Testis (tissue), 3 donors: ENCODE data around the gene EEF1AKMT2. TPM values are rescaled to one million over a fixed set of nuclear protein-coding genes. Genes with fewer than 3 reads are reported as not detected.

Source experiments
- DNase-seq: peaks from one replicate; pipeline ENCODE4 v3.0.0-alpha.2; 2019
- H3K27ac ChIP-seq, 2 donors: fragments of 200-600 bp; sonication (generic); one replicate each; pipeline ENCODE4 v1.5.1; 2019
- H3K27me3 ChIP-seq: fragments of 200-600 bp; sonication (generic); one replicate; pipeline ENCODE4 v1.5.1; 2019
- H3K36me3 ChIP-seq: fragments of 200-600 bp; sonication (generic); one replicate; pipeline ENCODE4 v1.5.1; 2017; ENCODE audit warnings: low read depth; ENCODE audit errors: missing control alignments
- H3K4me1 ChIP-seq: fragments of 200-600 bp; sonication (generic); one replicate; pipeline ENCODE4 v1.5.1; 2019
- H3K4me3 ChIP-seq, 2 donors: fragments of 200-600 bp; sonication (generic); one replicate each; pipeline ENCODE4 v1.5.1; 2017 to 2019
- H3K9me3 ChIP-seq: fragments of 200-600 bp; sonication (generic); one replicate; pipeline ENCODE4 v1.5.1; 2017
- CTCF ChIP-seq, 3 experiments: fragments of 450-650 bp in 2 of 3; fragments of 200-600 bp in 1 of 3; sonication (generic) in 1 of 3; IDR thresholded peaks; one replicate each; pipeline ENCODE4 v1.5.1; 2016 to 2019; ENCODE audit warnings: antibody characterized with exemption in 3 of 3, mild to moderate bottlenecking in 2 of 3, moderate library complexity in 1 of 3
- POLR2A ChIP-seq: fragments of 450-650 bp; IDR thresholded peaks from one replicate; pipeline ENCODE4 v1.6.1; 2017; ENCODE audit warnings: antibody characterized with exemption, mild to moderate bottlenecking, moderate library complexity
- WGBS, 2 donors: methylation state at CpG; one replicate each; pipeline ENCODE4 v1.1.5; 2018; 5-methylcytosine and 5-hydroxymethylcytosine counted together
- intact Hi-C: fragments of 100-400 bp; cut with DNase I; formaldehyde crosslinking; loops from one replicate; pipeline ENCODE4 v1.15.1; 2023; ENCODE audit warnings: low total_unique reads
- polyA plus RNA-seq: library from polyadenylated mRNA; stranded (reverse); fragments of 350-450 nt; fragmentation: Illumina TruSeq; extraction: RNeasy Lipid Tissue Mini Kit (QIAGEN cat#74804); gene quantifications from one replicate; pipeline ENCODE4 v1.2.3, GENCODE V29; 2014; ENCODE audit warnings: low read depth, low replicate concordance; ENCODE audit not compliant: insufficient read depth
- total RNA-seq, 2 donors: library from RNA; depleted of rRNA; stranded (reverse); fragments of >200 nt; gene quantifications; one replicate each; pipeline ENCODE4 v1.2.3, GENCODE V29; 2016

Gene EEF1AKMT2
- total and polyA plus RNA-seq, 3 donors from 2014 or later = 25.8 to 47.9 (median 27.6) TPM

GRCh38 chr10:124737221-124737620, 54.5 kb downstream of the EEF1AKMT2 start:
- no peaks in the 10 kb centered on the region for H3K9me3 ChIP-seq
- H3K4me3 ChIP-seq = no peak overlapping the region
- TF ChIP-seq CTCF (IDR thresholded peaks at IDR 0.05) (no peak), POLR2A (no peak)
- peaks cover 96% of the 10 kb centered on the region for H3K4me1 ChIP-seq
- no peaks in the 10 kb centered on the region for H3K27me3 ChIP-seq
- DNase-seq = no peak
- intact Hi-C loops = loop anchor here (5.0 kb wide), 2 partner anchors 35 to 110 kb away; no protein-coding TSS in a partner anchor
- WGBS, 2 donors = 55 to 64% methylated on average over 7 of the region's 7 CpGs
- peak overlapping the region; percentile 56 to 89 for H3K27ac ChIP-seq
- no peaks in the 10 kb centered on the region for H3K36me3 ChIP-seq

- no peak overlapping the region for H3K4me3 ChIP-seq
- WGBS, 2 donors = 25 to 28% methylated on average over 3 to 7 of the region's 11 CpGs
- intact Hi-C loops = loop anchor here (5.0 kb wide), 2 partner anchors 34 to 109 kb away; no protein-coding TSS in a partner anchor
Observed at GRCh38 chr10:124736491-124737136, 55.1 kb downstream of the EEF1AKMT2 start.

GRCh38 chr10:124735491-124736286, 56.0 kb downstream of the EEF1AKMT2 start:
- Histone ChIP-seq H3K27me3 (no peaks in the 10 kb centered on the region), H3K9me3 (no peaks in the 10 kb centered on the region), H3K27ac (peak overlapping the region; percentile 56 to 89), H3K4me3 (no peak overlapping the region), H3K36me3 (no peaks in the 10 kb centered on the region), H3K4me1 (peaks cover 90% of the 10 kb centered on the region)
- WGBS, 2 donors = 80 to 81% methylated on average over 13 to 15 of the region's 15 CpGs
- no peak for DNase-seq
- TF ChIP-seq CTCF (IDR thresholded peaks at IDR 0.05) = no peak
- no peak for TF ChIP-seq POLR2A
- intact Hi-C loops = loop anchor here (5.0 kb wide), 2 partner anchors 33 to 108 kb away; no protein-coding TSS in a partner anchor

More at GRCh38 chr10:124736491-124737136, 55.1 kb downstream of the EEF1AKMT2 start:
- H3K27me3 ChIP-seq = no peaks in the 10 kb centered on the region
- no peaks in the 10 kb centered on the region for H3K9me3 ChIP-seq
- TF ChIP-seq CTCF (IDR thresholded peaks at IDR 0.05) (no peak), POLR2A (no peak)
- peaks cover 95% of the 10 kb centered on the region for H3K4me1 ChIP-seq
- peak overlapping the region; percentile 56 to 89 for H3K27ac ChIP-seq
- DNase-seq = peak; percentile 92
- H3K36me3 ChIP-seq = no peaks in the 10 kb centered on the region

GRCh38 chr10:124734311-124735166, 57.1 kb downstream of the EEF1AKMT2 start:
- Histone ChIP-seq H3K9me3 (no peaks in the 10 kb centered on the region), H3K27ac (peak overlapping the region; percentile 73 to 89), H3K4me1 (peaks cover 81% of the 10 kb centered on the region), H3K27me3 (no peaks in the 10 kb centered on the region), H3K36me3 (no peaks in the 10 kb centered on the region), H3K4me3 (no peak overlapping the region)
- intact Hi-C loops = loop anchor here (5.0 kb wide), 2 partner anchors 32 to 107 kb away; no protein-coding TSS in a partner anchor
- TF ChIP-seq POLR2A = no peak
- TF ChIP-seq CTCF (IDR thresholded peaks at IDR 0.05) = no peak
- no peak for DNase-seq
- WGBS, 2 donors = 81 to 87% methylated on average over 9 to 16 of the region's 16 CpGs
